Measurements from ENCODE around the gene NR1H4.
"Not testable (repeated sequence)": the region's sequence is repeated elsewhere in the genome, so short reads cannot be mapped to it uniquely, and the experiment has no call there.

NR1H4 gene

GRCh38 chr12:100473716-100474150 lies at the start of gene NR1H4:
Gene NR1H4 (plus strand): TSS chr12:100473866. CDS start chr12:100493324, 19,458 bp downstream.
- DNase-seq: no peak

GRCh38 chr12:100426145-100426544 lies 47.5 kb upstream of the NR1H4 start:
- DNase-seq: no peak

- no peak for DNase-seq
Measured at GRCh38 chr12:100427078-100427477, 46.6 kb upstream of the NR1H4 start.

GRCh38 chr12:100430251-100430650 lies 43.4 kb upstream of the NR1H4 start:
- DNase-seq: not testable (repeated sequence)

GRCh38 chr12:100433701-100434100 lies 40.0 kb upstream of the NR1H4 start:
- DNase-seq: peak; percentile 30

- no peak for DNase-seq
Measured at GRCh38 chr12:100434177-100434576, 39.5 kb upstream of the NR1H4 start.

- peak; percentile 18 for DNase-seq
Measured at GRCh38 chr12:100435957-100436356, 37.7 kb upstream of the NR1H4 start.

GRCh38 chr12:100437038-100437841 lies 36.4 kb upstream of the NR1H4 start:
- peak; percentile 85 for DNase-seq

GRCh38 chr12:100439797-100440196 lies 33.9 kb upstream of the NR1H4 start:
- DNase-seq: no peak

GRCh38 chr12:100442403-100442802 lies 31.3 kb upstream of the NR1H4 start:
- no peak for DNase-seq

- DNase-seq: no peak
Measured at GRCh38 chr12:100443434-100443833, 30.2 kb upstream of the NR1H4 start.

GRCh38 chr12:100445081-100445481 lies 28.6 kb upstream of the NR1H4 start:
- peak; percentile 40 for DNase-seq

- DNase-seq: peak; percentile 40
Measured at GRCh38 chr12:100447381-100447780, 26.3 kb upstream of the NR1H4 start.

- no peak for DNase-seq
Measured at GRCh38 chr12:100448656-100449055, 25.0 kb upstream of the NR1H4 start.

GRCh38 chr12:100450735-100451134 lies 22.9 kb upstream of the NR1H4 start:
- DNase-seq: no peak

- no peak for DNase-seq
Measured at GRCh38 chr12:100453951-100454350, 19.7 kb upstream of the NR1H4 start.

GRCh38 chr12:100455896-100456295 lies 17.8 kb upstream of the NR1H4 start:
- no peak for DNase-seq

- no peak for DNase-seq
Measured at GRCh38 chr12:100458191-100458590, 15.5 kb upstream of the NR1H4 start.

- no peak for DNase-seq
Measured at GRCh38 chr12:100460702-100461101, 13.0 kb upstream of the NR1H4 start.

- DNase-seq: no peak
Measured at GRCh38 chr12:100461330-100461973, 12.2 kb upstream of the NR1H4 start.

GRCh38 chr12:100463661-100464060 lies 10.0 kb upstream of the NR1H4 start:
- no peak for DNase-seq

- no peak for DNase-seq
Measured at GRCh38 chr12:100464529-100464928, 9.1 kb upstream of the NR1H4 start.

GRCh38 chr12:100468126-100468525 lies 5.5 kb upstream of the NR1H4 start:
- no peak for DNase-seq

GRCh38 chr12:100472325-100472724 lies 1.3 kb upstream of the NR1H4 start:
- DNase-seq: peak; percentile 17
